PFSK-1 (cell line): Measurements from ENCODE around the gene BLACAT1.
A peak's percentile ranks its signal among the peaks of the same experiment; 100 is the strongest.

ENCODE experiments used
- FOXP2 ChIP-seq: optimal IDR thresholded peaks from 2 replicates; pipeline ENCODE3; 2011; ENCODE audit warnings: borderline replicate concordance, control low read depth, inconsistent platforms; ENCODE audit not compliant: insufficient read depth; ENCODE audit errors: extremely low read length, extremely low read depth
- POLR2AphosphoS5 ChIP-seq: IDR thresholded peaks from 2 replicates; pipeline ENCODE4 v1.6.1; 2012; ENCODE audit warnings: low read depth, mild to moderate bottlenecking, control low read depth, low read length, moderate library complexity
- SIN3A ChIP-seq: IDR thresholded peaks from 2 replicates; pipeline ENCODE4 v1.6.1; 2012; ENCODE audit warnings: mild to moderate bottlenecking, low read length, moderate library complexity, borderline replicate concordance; ENCODE audit not compliant: insufficient read depth
- TAF1 ChIP-seq: IDR thresholded peaks from 2 replicates; pipeline ENCODE4 v1.6.1; 2012; ENCODE audit warnings: low read length, control low read depth, borderline replicate concordance; ENCODE audit not compliant: insufficient read depth
- TF ChIP-seq, protein P1 (sequence below), 2 experiments: IDR thresholded peaks; 2 replicates each; pipeline versions ENCODE4 v1.6.1 to v1.8.0; 2011 to 2012; ENCODE audit warnings: low read depth in 2 of 2, low read length in 2 of 2, control low read depth in 1 of 2, inconsistent platforms in 1 of 2, mild to moderate bottlenecking in 1 of 2, moderate library complexity in 1 of 2; ENCODE audit not compliant: insufficient read depth in 1 of 2

Gene BLACAT1

DNA sequence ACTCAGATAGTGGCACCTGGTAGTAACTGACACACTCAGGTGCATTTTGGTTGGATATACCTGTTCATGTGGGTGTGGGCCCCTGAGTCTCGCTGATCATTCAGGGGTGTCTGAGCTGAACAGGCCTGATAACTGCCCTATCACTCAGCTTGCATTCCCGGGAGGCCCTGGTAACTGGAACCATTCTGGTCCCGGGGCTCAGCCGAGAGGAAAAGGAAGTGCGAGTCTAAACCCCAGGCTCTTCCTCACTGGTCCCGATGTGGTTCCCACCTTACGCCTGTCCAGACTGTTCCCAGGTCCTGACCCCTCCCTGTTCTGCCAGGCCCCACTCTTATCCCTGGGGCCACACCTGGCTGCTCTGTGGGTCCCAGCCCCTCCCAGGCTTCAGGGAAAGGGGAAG, 36.9 kb upstream of the BLACAT1 start:
- TF ChIP-seq, protein P1, sequence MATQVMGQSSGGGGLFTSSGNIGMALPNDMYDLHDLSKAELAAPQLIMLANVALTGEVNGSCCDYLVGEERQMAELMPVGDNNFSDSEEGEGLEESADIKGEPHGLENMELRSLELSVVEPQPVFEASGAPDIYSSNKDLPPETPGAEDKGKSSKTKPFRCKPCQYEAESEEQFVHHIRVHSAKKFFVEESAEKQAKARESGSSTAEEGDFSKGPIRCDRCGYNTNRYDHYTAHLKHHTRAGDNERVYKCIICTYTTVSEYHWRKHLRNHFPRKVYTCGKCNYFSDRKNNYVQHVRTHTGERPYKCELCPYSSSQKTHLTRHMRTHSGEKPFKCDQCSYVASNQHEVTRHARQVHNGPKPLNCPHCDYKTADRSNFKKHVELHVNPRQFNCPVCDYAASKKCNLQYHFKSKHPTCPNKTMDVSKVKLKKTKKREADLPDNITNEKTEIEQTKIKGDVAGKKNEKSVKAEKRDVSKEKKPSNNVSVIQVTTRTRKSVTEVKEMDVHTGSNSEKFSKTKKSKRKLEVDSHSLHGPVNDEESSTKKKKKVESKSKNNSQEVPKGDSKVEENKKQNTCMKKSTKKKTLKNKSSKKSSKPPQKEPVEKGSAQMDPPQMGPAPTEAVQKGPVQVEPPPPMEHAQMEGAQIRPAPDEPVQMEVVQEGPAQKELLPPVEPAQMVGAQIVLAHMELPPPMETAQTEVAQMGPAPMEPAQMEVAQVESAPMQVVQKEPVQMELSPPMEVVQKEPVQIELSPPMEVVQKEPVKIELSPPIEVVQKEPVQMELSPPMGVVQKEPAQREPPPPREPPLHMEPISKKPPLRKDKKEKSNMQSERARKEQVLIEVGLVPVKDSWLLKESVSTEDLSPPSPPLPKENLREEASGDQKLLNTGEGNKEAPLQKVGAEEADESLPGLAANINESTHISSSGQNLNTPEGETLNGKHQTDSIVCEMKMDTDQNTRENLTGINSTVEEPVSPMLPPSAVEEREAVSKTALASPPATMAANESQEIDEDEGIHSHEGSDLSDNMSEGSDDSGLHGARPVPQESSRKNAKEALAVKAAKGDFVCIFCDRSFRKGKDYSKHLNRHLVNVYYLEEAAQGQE (IDR thresholded peaks at IDR 0.05; ENCODE audit: insufficient read depth in 1 of 2, low read depth in 2 of 2, low read length in 2 of 2): no peak
- TF ChIP-seq TAF1: no peak

DNA sequence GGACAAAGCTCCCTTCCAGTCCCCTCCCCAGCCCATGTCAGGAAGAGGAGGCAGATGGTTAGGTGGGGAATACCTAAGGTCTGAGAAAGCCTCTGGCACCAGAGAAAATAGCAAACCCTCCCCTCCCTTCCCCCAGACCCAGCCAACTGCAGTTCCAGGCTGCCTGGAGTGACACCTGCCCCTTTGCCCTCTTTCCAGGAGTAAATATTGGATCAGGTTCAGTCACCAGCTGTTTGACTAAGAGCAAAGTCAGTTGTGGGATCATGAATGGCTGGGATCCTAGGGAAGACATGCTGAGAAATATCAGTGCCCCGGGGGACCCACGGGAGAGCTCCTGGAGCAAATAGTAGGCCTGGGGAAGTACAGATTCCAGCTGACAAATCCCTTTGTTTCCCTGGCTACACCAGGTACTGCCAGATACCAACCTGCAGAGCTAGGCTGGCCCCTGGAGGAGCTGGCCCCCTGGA, 36.4 kb upstream of the BLACAT1 start:
- no peak for TF ChIP-seq POLR2AphosphoS5
- TF ChIP-seq, protein P1 (IDR thresholded peaks at IDR 0.05; ENCODE audit: insufficient read depth in 1 of 2, low read depth in 2 of 2, low read length in 2 of 2): no peak
- TF ChIP-seq SIN3A: no peak
- no peak for TF ChIP-seq TAF1
- no peak for TF ChIP-seq FOXP2

DNA sequence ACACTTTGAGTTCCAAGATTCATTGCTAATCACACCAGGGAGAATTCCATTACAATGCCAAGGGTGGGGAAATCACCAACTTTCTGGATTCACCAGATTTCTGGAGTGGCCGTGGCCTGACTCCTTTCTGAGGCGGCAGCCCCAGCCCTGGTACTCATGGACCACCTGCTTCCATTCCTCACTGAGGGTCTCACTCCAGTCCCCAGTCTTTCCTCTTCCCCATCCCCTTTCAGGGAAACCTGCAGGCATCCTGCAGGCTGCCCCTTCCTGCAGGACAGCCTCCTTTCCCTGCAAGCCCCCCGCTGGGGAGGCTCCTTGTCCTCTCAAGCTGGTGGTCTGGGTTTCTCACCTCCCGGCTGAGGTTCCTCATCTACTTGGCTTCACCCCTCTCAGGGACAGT, 35.9 kb upstream of the BLACAT1 start:
- no peak for TF ChIP-seq SIN3A
- TF ChIP-seq, protein P1 (IDR thresholded peaks at IDR 0.05; ENCODE audit: insufficient read depth in 1 of 2, low read depth in 2 of 2, low read length in 2 of 2): no peak
- TF ChIP-seq POLR2AphosphoS5: no peak
- no peak for TF ChIP-seq FOXP2
- no peak for TF ChIP-seq TAF1

DNA sequence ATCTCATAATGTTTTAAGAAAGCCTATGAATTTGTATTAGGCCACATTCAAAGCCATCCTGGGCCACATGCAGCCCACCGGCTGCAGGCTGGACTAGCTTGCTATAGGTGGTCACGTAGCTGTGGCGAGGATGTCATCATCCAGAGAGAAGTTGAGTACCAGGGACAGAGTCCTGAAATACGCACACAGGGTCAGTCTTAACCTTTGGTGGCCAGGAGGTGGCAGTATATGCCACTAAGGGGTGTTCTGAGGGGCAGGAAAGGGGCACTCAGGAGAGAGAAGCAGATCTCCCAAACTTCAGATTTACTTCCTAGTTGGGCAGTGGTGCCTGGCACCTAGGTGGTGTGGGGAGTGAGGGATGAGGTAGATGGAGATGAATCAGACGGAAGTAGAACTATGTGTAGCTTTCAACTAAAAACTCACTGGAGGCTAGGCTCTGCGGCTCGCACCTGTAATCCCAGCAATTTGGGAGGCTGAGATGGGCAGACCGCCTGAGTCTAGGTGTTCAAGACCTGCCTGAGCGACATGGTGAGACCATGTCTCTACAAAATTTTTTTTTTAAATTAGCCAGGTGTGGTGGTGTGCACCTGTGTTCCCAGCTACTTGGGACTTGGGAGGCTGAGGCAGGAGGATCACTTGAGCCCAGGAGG, 32.4 kb upstream of the BLACAT1 start:
- no peak for TF ChIP-seq TAF1
- TF ChIP-seq, protein P1 (IDR thresholded peaks at IDR 0.05; ENCODE audit: insufficient read depth in 1 of 2, low read depth in 2 of 2, low read length in 2 of 2): peak; percentile 84 to 97

DNA sequence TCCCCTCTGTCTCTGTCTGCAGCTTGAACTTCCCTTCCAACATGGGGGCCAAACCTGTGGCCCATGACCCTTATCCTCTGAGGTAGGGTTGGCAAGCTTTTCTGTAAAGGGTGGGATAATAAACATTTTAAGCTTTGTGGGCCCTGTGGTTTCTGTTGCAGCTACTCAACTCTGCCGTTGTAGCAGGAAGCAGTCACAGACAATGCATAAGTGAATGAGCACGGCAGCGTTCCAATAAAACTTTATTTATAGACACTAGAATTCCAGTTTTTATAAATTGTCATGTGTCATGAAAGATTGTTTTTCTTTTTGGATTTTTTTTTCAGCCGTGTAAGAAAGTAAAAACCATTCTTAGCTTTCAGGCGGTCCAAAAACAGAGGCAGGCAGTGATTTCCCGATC, 30.4 kb upstream of the BLACAT1 start:
- TF ChIP-seq TAF1: no peak
- TF ChIP-seq, protein P1 (IDR thresholded peaks at IDR 0.05; ENCODE audit: insufficient read depth in 1 of 2, low read depth in 2 of 2, low read length in 2 of 2): no peak
- TF ChIP-seq SIN3A: no peak
- no peak for TF ChIP-seq POLR2AphosphoS5
- no peak for TF ChIP-seq FOXP2
